A673 (cell line): Measurements from ENCODE around the gene JARID2. TPM values are rescaled to one million over a fixed set of nuclear protein-coding genes. Genes with fewer than 3 reads are reported as not detected.

ENCODE experiments used
- BruUV-seq: library from RNA; stranded (reverse); fragments of 400-500 nt; replicated peaks from 2 replicates; lab custom pipeline; 2021; lab: Mats Ljungman, UMichigan
- CTCF ChIA-PET: fragments of 300-600 bp; sonication (Branson Sonifier 250); formaldehyde crosslinking; loops from one replicate; lab custom pipeline; 2022; ENCODE audit warnings: antibody characterized with exemption; lab: Charles Lee
- POLR2A ChIA-PET: fragments of 300-600 bp; sonication (Branson Sonifier 250); formaldehyde crosslinking; loops from one replicate; lab custom pipeline; 2022; ENCODE audit warnings: antibody characterized with exemption; ENCODE audit not compliant: low non-redundant PET; lab: Charles Lee
- DNase-seq: peaks from one replicate; pipeline ENCODE4 v3.0.0-alpha.2; 2015; ENCODE audit warnings: low spot score
- H3K27ac ChIP-seq: fragments of 200-600 bp; sonication (generic); 2 replicates; pipeline ENCODE4 v1.5.1; 2016; ENCODE audit warnings: mixed run types, low read depth, mild to moderate bottlenecking, mixed read lengths, antibody characterized with exemption, low read length; ENCODE audit not compliant: poor library complexity, severe bottlenecking
- H3K27me3 ChIP-seq: fragments of 200-600 bp; sonication (generic); replicated peaks from 2 replicates; pipeline ENCODE4 v1.6.1; 2017; ENCODE audit warnings: mixed run types, low read depth, mild to moderate bottlenecking, mixed read lengths, antibody characterized with exemption, low read length; ENCODE audit not compliant: insufficient read depth, poor library complexity
- H3K36me3 ChIP-seq: fragments of 200-600 bp; sonication (generic); 2 replicates; pipeline ENCODE4 v1.6.1; 2016; ENCODE audit warnings: mixed run types, mild to moderate bottlenecking, mixed read lengths, antibody characterized with exemption, low read length; ENCODE audit not compliant: insufficient read depth, poor library complexity, severe bottlenecking
- H3K4me1 ChIP-seq: fragments of 200-600 bp; sonication (generic); 2 replicates; pipeline ENCODE4 v1.6.1; 2017; ENCODE audit warnings: mixed run types, mild to moderate bottlenecking, mixed read lengths, antibody characterized with exemption, low read length; ENCODE audit not compliant: insufficient read depth, poor library complexity, severe bottlenecking
- H3K4me3 ChIP-seq: fragments of 200-600 bp; sonication (generic); 2 replicates; pipeline ENCODE4 v1.5.1; 2016; ENCODE audit warnings: low read depth, mixed run types, mild to moderate bottlenecking, mixed read lengths, low read length; ENCODE audit not compliant: poor library complexity, severe bottlenecking
- H3K9me3 ChIP-seq: fragments of 200-600 bp; sonication (generic); 2 replicates; pipeline ENCODE4 v1.6.1; 2016; ENCODE audit warnings: mixed run types, low read depth, mild to moderate bottlenecking, mixed read lengths, antibody characterized with exemption, low read length; ENCODE audit not compliant: poor library complexity, severe bottlenecking
- EZH2 ChIP-seq: fragments of 200-600 bp; sonication (generic); IDR thresholded peaks from 2 replicates; pipeline ENCODE4 v1.6.1; 2017; ENCODE audit warnings: borderline replicate concordance, low read depth, mild to moderate bottlenecking, mixed read lengths, antibody characterized with exemption, low read length; ENCODE audit not compliant: poor library complexity, severe bottlenecking
- intact Hi-C: fragments of 100-400 bp; cut with micrococcal nuclease; formaldehyde crosslinking; loops from one replicate; pipeline ENCODE4 v1.10.0; 2022; ENCODE audit not compliant: unreplicated experiment
- total RNA-seq: library from RNA; stranded (reverse); gene quantifications from 2 replicates; pipeline ENCODE4 v1.2.3, GENCODE V29; 2021
- TF ChIP-seq, protein P1 (sequence below): fragments of 300-800, 200-600 bp; sonication (generic); conservative IDR thresholded peaks from 2 replicates; pipeline ENCODE4 v1.5.1; 2017; ENCODE audit warnings: low read depth, mild to moderate bottlenecking, antibody characterized with exemption, low read length, moderate library complexity, mixed read lengths

The JARID2 gene
- total RNA-seq, 1 experiment from 2014 or later: 29.4 TPM

- no peak overlapping the region for H3K27ac ChIP-seq
- DNase-seq: no peak
- CTCF ChIA-PET: no interaction called here
- H3K27me3 ChIP-seq: no peaks in the 10 kb centered on the region
- intact Hi-C loops: no loop called here
- POLR2A ChIA-PET: interaction anchor here (0.7 to 0.8 kb wide), 2 partner anchors 32 to 197 kb away, joined by 3 to 9 read pairs; no protein-coding TSS in a partner anchor
- peaks cover 62% of the 10 kb centered on the region for H3K4me1 ChIP-seq
- no peaks in the 10 kb centered on the region for H3K9me3 ChIP-seq
- TF ChIP-seq EZH2: no peak
- TF ChIP-seq, protein P1, sequence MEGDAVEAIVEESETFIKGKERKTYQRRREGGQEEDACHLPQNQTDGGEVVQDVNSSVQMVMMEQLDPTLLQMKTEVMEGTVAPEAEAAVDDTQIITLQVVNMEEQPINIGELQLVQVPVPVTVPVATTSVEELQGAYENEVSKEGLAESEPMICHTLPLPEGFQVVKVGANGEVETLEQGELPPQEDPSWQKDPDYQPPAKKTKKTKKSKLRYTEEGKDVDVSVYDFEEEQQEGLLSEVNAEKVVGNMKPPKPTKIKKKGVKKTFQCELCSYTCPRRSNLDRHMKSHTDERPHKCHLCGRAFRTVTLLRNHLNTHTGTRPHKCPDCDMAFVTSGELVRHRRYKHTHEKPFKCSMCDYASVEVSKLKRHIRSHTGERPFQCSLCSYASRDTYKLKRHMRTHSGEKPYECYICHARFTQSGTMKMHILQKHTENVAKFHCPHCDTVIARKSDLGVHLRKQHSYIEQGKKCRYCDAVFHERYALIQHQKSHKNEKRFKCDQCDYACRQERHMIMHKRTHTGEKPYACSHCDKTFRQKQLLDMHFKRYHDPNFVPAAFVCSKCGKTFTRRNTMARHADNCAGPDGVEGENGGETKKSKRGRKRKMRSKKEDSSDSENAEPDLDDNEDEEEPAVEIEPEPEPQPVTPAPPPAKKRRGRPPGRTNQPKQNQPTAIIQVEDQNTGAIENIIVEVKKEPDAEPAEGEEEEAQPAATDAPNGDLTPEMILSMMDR: no peak
- no TSS peak for BruUV-seq
- H3K36me3 ChIP-seq: no peaks in the 10 kb centered on the region
- no peak overlapping the region for H3K4me3 ChIP-seq
Measured at GRCh38 chr6:15344831-15345230, 99.0 kb downstream of the JARID2 start.

GRCh38 chr6:15346315-15346714, 100.4 kb downstream of the JARID2 start:
- DNase-seq: no peak
- H3K27ac ChIP-seq: no peak overlapping the region
- intact Hi-C loops: no loop called here
- H3K9me3 ChIP-seq: no peaks in the 10 kb centered on the region
- TF ChIP-seq, protein P1: no peak
- TF ChIP-seq EZH2: no peak
- ChIA-PET POLR2A (no interaction called here), CTCF (no interaction called here)
- H3K36me3 ChIP-seq: no peaks in the 10 kb centered on the region
- peaks cover 51% of the 10 kb centered on the region for H3K4me1 ChIP-seq
- BruUV-seq: no TSS peak
- no peak overlapping the region for H3K4me3 ChIP-seq
- no peaks in the 10 kb centered on the region for H3K27me3 ChIP-seq

GRCh38 chr6:15348528-15348927, 102.7 kb downstream of the JARID2 start:
- H3K27ac ChIP-seq: no peak overlapping the region
- DNase-seq: no peak
- peaks cover 49% of the 10 kb centered on the region for H3K4me1 ChIP-seq
- no peaks in the 10 kb centered on the region for H3K27me3 ChIP-seq
- ChIA-PET POLR2A (no interaction called here), CTCF (no interaction called here)
- H3K36me3 ChIP-seq: no peaks in the 10 kb centered on the region
- no peak for TF ChIP-seq EZH2
- TF ChIP-seq, protein P1: no peak
- intact Hi-C loops: no loop called here
- BruUV-seq: no TSS peak
- H3K4me3 ChIP-seq: no peak overlapping the region
- no peaks in the 10 kb centered on the region for H3K9me3 ChIP-seq
